GM21737 (cell line): ENCODE data around the gene ARG2.

ENCODE experiments used
- ATAC-seq: cut with Tn5 transposase; IDR thresholded peaks from one replicate; pipeline ENCODE4 v1.9.1; 2021; ENCODE audit warnings: mild to moderate bottlenecking, moderate library complexity; ENCODE audit not compliant: unreplicated experiment

The ARG2 gene

DNA sequence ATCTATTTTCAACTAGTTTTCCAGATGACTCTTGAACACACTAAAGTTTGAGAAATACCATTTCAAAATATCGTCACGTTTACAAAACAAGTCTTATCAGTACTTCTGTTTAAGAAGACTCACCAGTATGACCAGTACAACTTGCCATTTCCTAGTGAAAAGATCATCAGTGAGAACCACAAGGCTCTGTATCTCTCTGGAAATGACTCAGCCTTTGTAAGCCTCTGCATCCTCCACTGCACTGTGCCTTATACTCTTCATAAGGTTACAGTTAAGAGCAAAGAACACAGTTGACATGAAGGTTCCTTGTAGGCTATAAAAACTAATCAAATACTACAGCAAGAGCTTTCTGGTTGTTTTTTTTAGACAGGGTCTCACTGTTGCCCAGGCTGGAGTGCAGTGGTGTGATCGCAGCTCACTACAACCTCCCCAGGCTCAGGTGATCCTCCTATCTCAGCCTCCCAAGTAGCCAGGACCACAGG is 60.4 kb downstream of the ARG2 start:
- peak; percentile 68 for ATAC-seq

DNA sequence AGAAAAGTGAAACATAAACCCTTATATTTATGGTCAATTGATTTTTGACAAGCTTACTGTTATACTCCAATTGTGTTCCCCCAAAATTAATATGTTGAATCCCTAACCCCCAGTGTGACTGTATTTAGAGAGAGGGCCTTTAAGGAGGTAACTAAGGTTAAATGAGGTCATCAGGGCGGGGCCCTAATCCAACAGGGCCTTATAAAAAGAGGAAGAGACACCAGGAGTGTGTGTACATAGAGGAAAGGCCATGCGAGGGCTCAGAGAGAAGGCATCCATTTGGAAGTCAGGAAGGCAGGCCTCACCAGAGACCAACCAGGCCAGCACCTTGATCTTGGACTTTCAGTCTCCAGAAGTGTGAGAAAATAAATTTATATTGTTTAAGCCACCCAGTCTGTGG is 61.2 kb downstream of the ARG2 start:
- ATAC-seq: no peak

DNA sequence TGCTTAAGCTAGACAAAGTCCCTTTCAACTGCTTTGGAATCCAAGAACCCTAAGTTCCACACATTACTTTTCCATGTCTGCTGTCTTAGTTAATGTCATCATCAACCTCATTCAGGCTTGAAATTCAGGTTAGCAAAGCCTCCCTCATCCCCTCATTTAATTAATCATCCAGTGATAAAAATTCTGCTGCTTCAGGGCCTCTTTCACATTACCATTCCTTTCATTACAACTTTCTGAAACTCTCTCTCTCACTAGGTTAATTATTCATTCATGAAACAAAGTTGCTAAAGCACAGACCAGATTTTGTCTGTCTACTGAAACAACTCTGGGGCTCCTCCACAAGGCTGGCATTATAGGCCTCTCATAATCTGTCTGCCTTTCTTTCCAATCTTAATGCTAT is 64.1 kb downstream of the ARG2 start:
- ATAC-seq: no peak

DNA sequence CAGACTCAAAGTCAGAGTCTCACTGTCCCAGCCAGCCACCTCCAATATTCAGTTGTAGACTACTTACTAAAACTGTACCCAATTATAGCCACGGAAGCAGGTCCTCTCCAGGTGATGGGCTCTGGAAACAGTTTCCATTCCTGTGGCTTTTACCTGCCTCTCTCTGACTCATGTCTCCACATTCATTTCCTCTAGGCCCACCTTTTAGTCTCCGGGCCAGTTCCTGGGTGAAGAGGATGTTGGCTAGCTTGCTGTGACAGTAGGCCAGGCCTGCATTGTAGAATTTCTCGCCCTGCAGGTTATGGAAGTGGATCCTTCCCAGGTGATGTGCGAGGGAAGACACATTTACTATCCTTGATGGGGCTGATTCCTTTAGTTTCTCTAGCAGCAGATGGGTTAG is 70.3 kb downstream of the ARG2 start:
- ATAC-seq: no peak

GRCh38 chr14:67694791-67695393 is 75.2 kb downstream of the ARG2 start:
- peak; percentile 86 for ATAC-seq

- ATAC-seq: peak; percentile 86
Observed at GRCh38 chr14:67695394-67695949, 75.8 kb downstream of the ARG2 start, which contains the start of gene RDH11. Gene RDH11 (minus strand): TSS chr14:67695764. CDS start chr14:67695703, 61 bp downstream.

- no peak for ATAC-seq
Observed at GRCh38 chr14:67697006-67697405, 77.3 kb downstream of the ARG2 start.

DNA sequence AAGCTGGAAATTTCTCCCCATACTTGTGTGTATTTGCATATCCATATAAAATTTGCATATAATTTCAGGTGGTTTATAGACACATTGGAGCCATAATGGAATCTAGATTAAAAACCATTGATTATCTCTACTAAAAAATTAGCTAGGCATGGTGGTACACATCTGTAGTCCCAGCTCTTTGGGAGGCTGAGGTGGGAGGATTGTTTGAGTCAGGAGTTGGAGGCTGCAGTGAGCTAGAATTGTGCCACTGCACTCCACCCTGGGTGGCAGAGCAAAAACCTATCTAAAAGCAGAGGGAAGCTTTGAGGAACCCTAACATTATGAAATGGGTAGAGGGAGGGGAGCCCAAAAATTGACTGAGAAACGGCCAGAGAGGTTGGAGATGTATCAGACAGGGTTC is 78.5 kb downstream of the ARG2 start:
- ATAC-seq: no peak
